BJ (cell line): ENCODE measurements around the gene PISD. TPM values are rescaled to one million over a fixed set of nuclear protein-coding genes. Genes with fewer than 3 reads are reported as not detected.

ENCODE experiments used
- CTCF ChIA-PET: fragments of 350-600 bp; formaldehyde crosslinking; extraction: SDS; loops from one replicate; lab custom pipeline; 2021; ENCODE audit warnings: antibody characterized with exemption, inconsistent platforms; lab: Yijun Ruan, JAX
- POLR2A ChIA-PET: fragments of 300-600 bp; sonication (Branson Sonifier 250); formaldehyde crosslinking; extraction: SDS; loops from one replicate; lab custom pipeline; 2021; ENCODE audit warnings: antibody characterized with exemption; lab: Charles Lee
- DNase-seq: peaks from one replicate; pipeline ENCODE4 v3.0.0-alpha.2; 2011; ENCODE audit warnings: low read depth
- H3K27me3 ChIP-seq: 2 replicates; pipeline ENCODE4 v1.6.0; 2011; ENCODE audit warnings: low read length; ENCODE audit not compliant: control insufficient read depth, insufficient read depth
- H3K36me3 ChIP-seq: 2 replicates; pipeline ENCODE4 v1.5.1; 2011; ENCODE audit warnings: low read length; ENCODE audit not compliant: control insufficient read depth, insufficient read depth
- H3K4me3 ChIP-seq: 2 replicates; pipeline ENCODE4 v1.5.1; 2011; ENCODE audit warnings: low read depth, mild to moderate bottlenecking, control low read depth, low read length
- CTCF ChIP-seq: IDR thresholded peaks from 2 replicates; pipeline ENCODE4 v1.5.1; 2011; ENCODE audit warnings: low read depth, mild to moderate bottlenecking, control low read depth, inconsistent platforms, low read length, moderate library complexity; ENCODE audit not compliant: insufficient read depth
- polyA plus RNA-seq: library from polyadenylated mRNA; depleted of rRNA; stranded (reverse); fragments of >200 nt; gene quantifications from 2 replicates; pipeline ENCODE4 v1.2.3, GENCODE V29; 2011

The PISD gene
- polyA plus RNA-seq, 1 experiment = 26.9 TPM

- no peak for TF ChIP-seq CTCF
- H3K4me3 ChIP-seq = no peak overlapping the region
- H3K36me3 ChIP-seq = peaks cover 40% of the 10 kb centered on the region
- CTCF ChIA-PET = no interaction called here
- no peak for DNase-seq
- POLR2A ChIA-PET = no interaction called here
- H3K27me3 ChIP-seq = no peaks in the 10 kb centered on the region
These were observed 42.3 kb downstream of the PISD start for GRCh38 chr22:31619611-31620300.

DNA sequence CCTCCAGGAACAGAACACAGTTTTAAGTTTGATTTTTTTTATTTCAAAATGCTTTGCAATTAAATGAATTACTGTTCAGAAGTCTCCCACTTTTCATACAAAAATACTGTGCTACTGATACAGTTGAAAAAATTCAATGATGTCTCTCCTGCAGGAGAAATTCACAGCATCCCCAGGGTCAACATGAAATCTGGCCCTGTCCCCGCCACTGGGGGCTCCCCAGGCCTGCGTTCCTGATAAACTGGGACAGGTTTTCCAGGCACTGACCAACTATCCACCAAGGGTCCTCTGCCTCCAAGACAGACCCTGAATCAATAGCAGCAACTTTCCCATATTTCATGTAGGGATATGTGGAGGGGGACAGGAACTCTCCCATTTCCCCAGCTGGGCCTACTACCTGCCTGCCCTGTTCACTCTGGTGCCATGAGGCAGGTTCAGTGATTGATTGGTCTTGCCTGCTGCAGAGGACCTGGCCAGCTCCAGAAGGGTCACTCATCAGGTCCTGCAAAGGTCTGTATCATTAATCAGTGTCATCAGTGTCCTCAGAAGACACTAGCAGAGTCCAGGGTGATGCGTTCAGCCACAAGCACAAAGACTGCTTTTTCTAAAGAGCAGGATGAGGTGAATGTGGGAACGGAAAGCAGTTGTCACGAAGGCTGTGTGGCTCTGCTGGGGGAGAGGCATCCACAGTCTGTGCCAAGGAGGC lies 43.4 kb downstream of the PISD start:
- H3K27me3 ChIP-seq = no peaks in the 10 kb centered on the region
- ChIA-PET POLR2A (no interaction called here), CTCF (no interaction called here)
- TF ChIP-seq CTCF = no peak
- no peak for DNase-seq
- H3K4me3 ChIP-seq = no peak overlapping the region
- peaks cover 40% of the 10 kb centered on the region for H3K36me3 ChIP-seq

GRCh38 chr22:31618057-31618456 lies 44.0 kb downstream of the PISD start:
- Histone ChIP-seq H3K27me3 (no peaks in the 10 kb centered on the region), H3K4me3 (no peak overlapping the region), H3K36me3 (peaks cover 40% of the 10 kb centered on the region)
- POLR2A ChIA-PET = no interaction called here
- DNase-seq = no peak
- CTCF ChIA-PET = no interaction called here
- TF ChIP-seq CTCF = no peak

DNA sequence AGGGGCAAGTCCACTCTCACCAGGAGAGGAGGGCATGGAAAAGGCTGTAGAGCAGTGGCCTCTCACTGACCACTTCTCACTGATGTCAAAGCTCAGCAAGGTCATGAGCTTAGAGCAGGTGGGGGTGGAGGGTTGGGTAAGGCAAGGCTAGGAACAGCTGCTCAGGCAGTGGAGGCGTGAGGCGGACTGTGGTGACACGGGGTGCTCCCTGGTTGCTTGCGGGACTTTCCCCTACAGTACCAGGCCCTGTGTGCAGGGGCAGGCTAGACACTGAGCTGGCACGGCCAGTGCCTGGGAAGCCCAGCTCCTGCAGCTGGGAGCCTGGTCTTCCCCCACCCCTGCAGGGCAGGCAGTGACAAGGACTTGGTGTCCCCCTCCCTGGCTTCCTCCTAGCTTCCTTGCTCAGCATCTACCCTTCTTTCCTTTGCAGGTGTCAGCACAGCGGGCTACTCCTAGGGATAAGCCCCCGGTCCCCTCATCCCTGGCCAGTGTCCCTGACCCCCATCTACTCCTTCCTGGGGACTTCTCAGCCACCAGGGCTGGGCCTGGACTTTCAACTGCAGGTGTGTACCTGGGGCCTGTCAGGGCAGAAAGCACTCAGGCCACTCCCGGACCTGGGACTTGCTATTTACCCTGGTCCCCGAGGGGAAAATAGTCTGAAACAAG lies 45.6 kb downstream of the PISD start:
- H3K27me3 ChIP-seq = no peaks in the 10 kb centered on the region
- H3K4me3 ChIP-seq = no peak overlapping the region
- peaks cover 33% of the 10 kb centered on the region for H3K36me3 ChIP-seq
- TF ChIP-seq CTCF = no peak
- no peak for DNase-seq
- ChIA-PET CTCF (no interaction called here), POLR2A (no interaction called here)

DNA sequence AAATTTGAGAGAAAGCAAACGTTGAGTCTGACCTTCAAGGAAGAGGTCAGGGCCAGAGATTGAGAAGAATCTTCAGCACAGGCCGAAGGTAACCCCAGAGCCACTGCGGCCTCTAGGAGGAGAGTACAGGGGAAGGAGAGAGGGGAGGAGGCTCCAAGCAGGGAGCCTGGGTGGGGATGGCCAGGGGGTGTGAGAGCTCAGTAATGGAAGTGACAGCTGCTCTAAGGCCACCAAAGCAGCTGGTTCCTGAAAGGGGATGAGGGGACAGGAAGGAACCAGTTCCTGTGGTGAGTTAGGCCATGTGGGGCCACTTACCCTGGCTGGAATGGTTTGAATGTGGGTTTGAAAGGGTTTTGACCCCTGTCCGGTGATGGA lies 46.1 kb downstream of the PISD start:
- POLR2A ChIA-PET = no interaction called here
- DNase-seq = no peak
- peaks cover 31% of the 10 kb centered on the region for H3K36me3 ChIP-seq
- H3K4me3 ChIP-seq = no peak overlapping the region
- CTCF ChIA-PET = no interaction called here
- no peaks in the 10 kb centered on the region for H3K27me3 ChIP-seq
- TF ChIP-seq CTCF = no peak
